HepG2 (cell line): Measurements from ENCODE around the gene MAN1A2. TPM values are rescaled to one million over a fixed set of nuclear protein-coding genes. Genes with fewer than 3 reads are reported as not detected.

ENCODE experiments used
- CENPT ChIP-seq: sonication (generic); formaldehyde crosslinking; IDR thresholded peaks from 2 replicates; pipeline ENCODE4 v1.8.0; 2022; ENCODE audit warnings: low read depth, mild to moderate bottlenecking, moderate library complexity, missing genetic modification reagents
- DRAP1 ChIP-seq: IDR thresholded peaks from 2 replicates; pipeline ENCODE4 v1.6.1; 2016; ENCODE audit warnings: missing genetic modification reagents, missing compliant biosample characterization
- EEA1 ChIP-seq: sonication (generic); formaldehyde crosslinking; IDR thresholded peaks from 2 replicates; pipeline ENCODE4 v1.5.1; 2020; ENCODE audit warnings: mild to moderate bottlenecking, missing genetic modification reagents, borderline replicate concordance
- GABPB1 ChIP-seq: IDR thresholded peaks from 2 replicates; pipeline ENCODE4 v1.6.1; 2016; ENCODE audit warnings: mild to moderate bottlenecking, missing genetic modification reagents, moderate library complexity, missing compliant biosample characterization
- HNRNPH1 ChIP-seq: fragments of 200-400 bp; formaldehyde crosslinking; optimal IDR thresholded peaks from 2 replicates; pipeline ENCODE3; 2017; ENCODE audit warnings: mild to moderate bottlenecking, low read depth, low read length
- IKZF5 ChIP-seq: IDR thresholded peaks from 2 replicates; pipeline ENCODE4 v1.6.1; 2018; ENCODE audit warnings: missing genetic modification reagents, mild to moderate bottlenecking, missing compliant biosample characterization
- KAT7 ChIP-seq: IDR thresholded peaks from 2 replicates; pipeline ENCODE4 v1.6.1; 2018; ENCODE audit warnings: borderline replicate concordance, missing compliant biosample characterization
- KDM5B ChIP-seq: sonication (generic); formaldehyde crosslinking; IDR thresholded peaks from 2 replicates; pipeline ENCODE4 v1.4.0; 2020; ENCODE audit warnings: missing genetic modification reagents, mild to moderate bottlenecking, borderline replicate concordance
- MAFK ChIP-seq, 2 experiments: IDR thresholded peaks in 1 of 2; conservative IDR thresholded peaks in 1 of 2; 2 replicates each; pipeline ENCODE4 v1.6.1; 2011; ENCODE audit warnings: improper control_type of control experiment in 2 of 2, low read length in 2 of 2
- PAX8 ChIP-seq: sonication (generic); formaldehyde crosslinking; IDR thresholded peaks from 2 replicates; pipeline ENCODE4 v1.8.0; 2022; ENCODE audit warnings: mild to moderate bottlenecking, missing genetic modification reagents, borderline replicate concordance
- REST ChIP-seq, 2 experiments: IDR thresholded peaks; 2 replicates each; pipeline ENCODE4 v1.6.1; 2011 to 2012; ENCODE audit warnings: low read length in 2 of 2, borderline replicate concordance in 1 of 2, low read depth in 1 of 2, mild to moderate bottlenecking in 1 of 2, moderate library complexity in 1 of 2
- RXRB ChIP-seq: IDR thresholded peaks from 2 replicates; pipeline ENCODE4 v1.6.1; 2016; ENCODE audit warnings: borderline replicate concordance, missing genetic modification reagents, missing compliant biosample characterization
- SNAPC4 ChIP-seq: sonication (generic); formaldehyde crosslinking; IDR thresholded peaks from 2 replicates; pipeline ENCODE4 v1.4.0; 2020; ENCODE audit warnings: mild to moderate bottlenecking, missing genetic modification reagents
- ZFP82 ChIP-seq: sonication (generic); formaldehyde crosslinking; IDR thresholded peaks from 2 replicates; pipeline ENCODE4 v1.5.1; 2020; ENCODE audit warnings: mild to moderate bottlenecking, missing genetic modification reagents, borderline replicate concordance
- ZFY ChIP-seq: sonication (generic); formaldehyde crosslinking; IDR thresholded peaks from 2 replicates; pipeline ENCODE4 v1.4.0; 2020; ENCODE audit warnings: missing genetic modification reagents
- ZMYM4 ChIP-seq: sonication (generic); formaldehyde crosslinking; IDR thresholded peaks from 2 replicates; pipeline ENCODE4 v1.8.1; 2023; ENCODE audit warnings: mild to moderate bottlenecking, missing genetic modification reagents
- ZNF282 ChIP-seq: fragments of 450-650 bp; IDR thresholded peaks from 2 replicates; pipeline ENCODE4 v1.6.1; 2018; ENCODE audit not compliant: partially characterized antibody
- ZNF317 ChIP-seq: sonication (generic); formaldehyde crosslinking; IDR thresholded peaks from 2 replicates; pipeline ENCODE4 v1.5.0; 2020; ENCODE audit warnings: mild to moderate bottlenecking, missing genetic modification reagents
- ZNF644 ChIP-seq: IDR thresholded peaks from 2 replicates; pipeline ENCODE4 v1.6.1; 2016; ENCODE audit warnings: low read depth
- ZNF7 ChIP-seq: IDR thresholded peaks from 2 replicates; pipeline ENCODE4 v1.6.1; 2016; ENCODE audit warnings: missing biosample characterization, missing genetic modification reagents
- polyA plus RNA-seq, 8 experiments: library from polyadenylated mRNA; depleted of rRNA in 3 of 8; stranded (reverse) in 7 of 8; unstranded in 1 of 8; fragments of >200 nt; fragmentation: Illumina TruSeq in 4 of 8; extraction: Trizol in 4 of 8; gene quantifications; 2 replicates each; pipeline versions ENCODE4 v1.2.1 to v1.2.3, GENCODE V29; 2011 to 2016; ENCODE audit warnings: low read depth in 4 of 8, missing spikeins in 1 of 8, mixed read lengths in 1 of 8; ENCODE audit not compliant: insufficient read depth in 1 of 8
- total RNA-seq, 5 experiments: library from RNA; depleted of rRNA; stranded (reverse); fragments of >200 nt; fragmentation: Illumina TruSeq; extraction: Trizol; gene quantifications; 2 replicates each; pipeline ENCODE4 v1.2.3, GENCODE V29; 2016; ENCODE audit warnings: low read depth in 1 of 5

Gene MAN1A2
- total and polyA plus RNA-seq, 2 of the 13 experiments (the other 11 are each of a cell fraction or from before 2014, with no cell fraction given) = 8.0 to 19.9 TPM

DNA sequence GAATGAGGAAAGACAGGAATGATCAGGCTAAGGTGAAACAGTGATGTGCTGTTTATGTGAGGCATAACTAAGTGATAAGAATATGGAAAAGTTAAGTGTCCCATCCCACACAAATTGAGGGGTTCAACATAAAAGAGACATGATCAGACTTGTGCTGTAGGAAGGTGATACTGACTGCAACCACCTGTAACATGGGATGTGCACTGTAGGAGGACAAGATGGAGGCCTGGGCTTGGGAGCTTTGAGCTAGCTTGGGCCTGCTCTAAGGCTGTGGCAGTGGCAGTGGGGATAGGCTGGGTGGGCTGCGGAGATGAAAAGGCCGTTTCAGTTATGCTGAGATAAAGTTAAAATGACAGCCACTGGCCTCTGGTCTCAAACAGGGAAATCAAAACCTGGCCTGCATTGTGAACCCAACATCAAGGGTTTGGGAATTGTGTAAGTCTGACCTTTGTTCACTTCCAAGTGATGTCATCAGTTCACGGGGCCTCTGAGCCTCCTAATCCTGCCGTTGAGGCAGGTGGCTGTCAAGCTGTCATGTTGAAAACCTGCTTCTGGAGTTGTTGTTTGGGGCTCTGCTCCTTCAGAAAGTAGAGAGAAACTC lies 177.4 kb downstream of the MAN1A2 start (continued):
- TF ChIP-seq HNRNPH1 (no peak), PAX8 (CRISPR knock-in tag) (no peak), ZFY (CRISPR knock-in tag) (peak; percentile 20; the same call in 1 of the 2 replicates), ZMYM4 (peak; percentile 80), ZFP82 (no peak), EEA1 (CRISPR knock-in tag) (no peak), DRAP1 (CRISPR knock-in tag) (no peak), ZNF282 (no peak), GABPB1 (CRISPR knock-in tag) (no peak), ZNF7 (CRISPR knock-in tag) (no peak), MAFK (conservative IDR thresholded peaks at IDR 0.05 in 1 of 2, IDR thresholded peaks at IDR 0.05 in 1 of 2; ENCODE audit: low read length in 2 of 2) (no peak), RXRB (CRISPR knock-in tag) (peak; percentile 33; the same call in 1 of the 2 replicates), KDM5B (CRISPR knock-in tag) (no peak), SNAPC4 (CRISPR knock-in tag) (no peak), IKZF5 (CRISPR knock-in tag) (no peak), ZNF644 (peak; percentile 94), KAT7 (CRISPR knock-in tag) (no peak), CENPT (CRISPR knock-in tag) (no peak), REST (IDR thresholded peaks at IDR 0.05; ENCODE audit: borderline replicate concordance in 1 of 2, low read depth in 1 of 2, low read length in 2 of 2) (no peak), ZNF317 (CRISPR knock-in tag) (0 out of 2 replicates have a peak, but pooled peaks have one; percentile 33)
